Keratinocyte (primary cell): ENCODE measurements around the gene EEPD1. TPM values are rescaled to one million over a fixed set of nuclear protein-coding genes. Genes with fewer than 3 reads are reported as not detected.

Experiments
- DNase-seq: peaks from one replicate; pipeline ENCODE4 v3.0.0-alpha.2; 2011; ENCODE audit warnings: low read depth, missing footprints, low spot score
- FAIRE-seq: peaks from 2 replicates; lab custom pipeline; 2011; peaks lifted over from hg19 to GRCh38; lab: Jason Lieb, UNC
- H2AFZ ChIP-seq: 2 replicates; pipeline ENCODE4 v1.6.0; 2012; ENCODE audit warnings: low read length, control low read depth, inconsistent platforms; ENCODE audit not compliant: control insufficient read depth
- H3K27ac ChIP-seq: 2 replicates; pipeline ENCODE4 v1.5.1; 2011; ENCODE audit warnings: low read length; ENCODE audit not compliant: control insufficient read depth, insufficient read depth
- H3K27me3 ChIP-seq: 3 replicates; pipeline ENCODE4 v1.6.0; 2011; ENCODE audit warnings: low read length; ENCODE audit not compliant: control insufficient read depth, insufficient read depth; ENCODE audit errors: extremely low read depth
- H3K36me3 ChIP-seq, 2 experiments: 2 replicates in 1 of 2; 3 replicates in 1 of 2; pipeline ENCODE4 v1.5.1; 2011; ENCODE audit warnings: low read length in 2 of 2, mild to moderate bottlenecking in 1 of 2; ENCODE audit not compliant: control insufficient read depth in 2 of 2, insufficient read depth in 2 of 2; ENCODE audit errors: extremely low read depth in 1 of 2
- H3K4me1 ChIP-seq: 3 replicates; pipeline ENCODE4 v1.5.1; 2011; ENCODE audit warnings: low read length; ENCODE audit not compliant: control insufficient read depth, insufficient read depth; ENCODE audit errors: extremely low read depth
- H3K4me2 ChIP-seq: 3 replicates; pipeline ENCODE4 v1.6.0; 2011; ENCODE audit warnings: low read depth, low read length; ENCODE audit not compliant: control insufficient read depth, insufficient read depth; ENCODE audit errors: extremely low read depth
- H3K4me3 ChIP-seq, 3 experiments: fragments of 200-600 bp in 1 of 3; sonication (generic) in 1 of 3; 2 replicates in 2 of 3; 3 replicates in 1 of 3; pipeline ENCODE4 v1.5.1; 2011 to 2016; ENCODE audit warnings: low read length in 3 of 3, mild to moderate bottlenecking in 3 of 3, control low read depth in 2 of 3, inconsistent platforms in 1 of 3, low read depth in 1 of 3, mixed read lengths in 1 of 3, mixed run types in 1 of 3, moderate library complexity in 1 of 3; ENCODE audit not compliant: control insufficient read depth in 2 of 3, insufficient read depth in 2 of 3; ENCODE audit errors: extremely low read depth in 1 of 3
- H3K79me2 ChIP-seq: 2 replicates; pipeline ENCODE4 v1.6.0; 2012; ENCODE audit warnings: low read length; ENCODE audit not compliant: control insufficient read depth, insufficient read depth
- H3K9ac ChIP-seq: 3 replicates; pipeline ENCODE4 v1.6.0; 2011; ENCODE audit warnings: low read length; ENCODE audit not compliant: control insufficient read depth, insufficient read depth; ENCODE audit errors: extremely low read depth
- H3K9me1 ChIP-seq: 3 replicates; pipeline ENCODE4 v1.6.0; 2011; ENCODE audit warnings: low read length; ENCODE audit not compliant: control insufficient read depth, insufficient read depth; ENCODE audit errors: extremely low read depth
- H3K9me3 ChIP-seq: 2 replicates; pipeline ENCODE4 v1.5.1; 2012; ENCODE audit warnings: low read depth, low read length; ENCODE audit not compliant: control insufficient read depth
- H4K20me1 ChIP-seq: 3 replicates; pipeline ENCODE4 v1.6.0; 2011; ENCODE audit warnings: low read length; ENCODE audit not compliant: control insufficient read depth, insufficient read depth; ENCODE audit errors: extremely low read depth
- CTCF ChIP-seq, 3 experiments: IDR thresholded peaks in 1 of 3; conservative IDR thresholded peaks in 1 of 3; optimal IDR thresholded peaks in 1 of 3; 2 replicates in 2 of 3; 3 replicates in 1 of 3; pipeline versions ENCODE3 to v1.5.1; 2011; ENCODE audit warnings: low read length in 3 of 3, mild to moderate bottlenecking in 3 of 3, moderate library complexity in 2 of 3, control low read depth in 1 of 3, inconsistent platforms in 1 of 3; ENCODE audit not compliant: insufficient read depth in 2 of 3; ENCODE audit errors: extremely low read depth in 1 of 3
- EZH2 ChIP-seq: IDR thresholded peaks from one replicate; pipeline ENCODE4 v1.6.1; 2012; ENCODE audit warnings: inconsistent platforms, mild to moderate bottlenecking, low read length, moderate library complexity
- dilution Hi-C: fragments of 300-500 bp; cut with MboI; formaldehyde crosslinking; loops from one replicate; pipeline ENCODE4 v1.7.0; 2020; ENCODE audit warnings: low sequenced_read_pairs; ENCODE audit not compliant: extremely low pct_ligation_motif_present
- polyA plus RNA-seq, 5 experiments: library from polyadenylated mRNA; depleted of rRNA in 3 of 5; stranded (reverse) in 3 of 5; stranded (forward) in 1 of 5; unstranded in 1 of 5; fragments of >200 nt; gene quantifications; 1 replicate in 1 of 5; 2 replicates in 3 of 5; 3 replicates in 1 of 5; pipeline versions ENCODE4 v1.2.1 to v1.2.3, GENCODE V29; 2011 to 2012; ENCODE audit warnings: missing spikeins in 2 of 5, low read depth in 1 of 5, low replicate concordance in 1 of 5

EEPD1 gene
- polyA plus RNA-seq, 1 donor (not counting 4 experiments of a cell fraction or from before 2014, with no cell fraction given) = 1.2 TPM

GRCh38 chr7:36232971-36233550 lies 80.0 kb downstream of the EEPD1 start:
- Histone ChIP-seq H3K79me2 (no peaks in the 10 kb centered on the region), H3K4me1 (no peaks in the 10 kb centered on the region), H3K4me2 (no peak overlapping the region), H3K36me3 (no peaks in the 10 kb centered on the region), H3K27ac (no peak overlapping the region), H3K4me3 (no peak overlapping the region), H4K20me1 (no peaks in the 10 kb centered on the region), H2AFZ (no peak overlapping the region), H3K9me1 (no peaks in the 10 kb centered on the region), H3K27me3 (no peaks in the 10 kb centered on the region), H3K9me3 (no peaks in the 10 kb centered on the region), H3K9ac (no peak overlapping the region)
- FAIRE-seq = no peak
- DNase-seq = no peak
- no peak for TF ChIP-seq CTCF (optimal IDR thresholded peaks at IDR 0.05 in 1 of 3, IDR thresholded peaks at IDR 0.05 in 1 of 3, conservative IDR thresholded peaks at IDR 0.05 in 1 of 3; ENCODE audit: extremely low read depth in 1 of 3, insufficient read depth in 2 of 3, low read length in 3 of 3)
- TF ChIP-seq EZH2 = no peak
- dilution Hi-C loops = no loop called here

- no peak overlapping the region for H3K4me3 ChIP-seq
- dilution Hi-C loops = no loop called here
- no peaks in the 10 kb centered on the region for H4K20me1 ChIP-seq
- H3K9me1 ChIP-seq = no peaks in the 10 kb centered on the region
- FAIRE-seq = no peak
- DNase-seq = no peak
- H3K79me2 ChIP-seq = no peaks in the 10 kb centered on the region
- no peak overlapping the region for H3K4me2 ChIP-seq
- no peak overlapping the region for H2AFZ ChIP-seq
- TF ChIP-seq CTCF (optimal IDR thresholded peaks at IDR 0.05 in 1 of 3, IDR thresholded peaks at IDR 0.05 in 1 of 3, conservative IDR thresholded peaks at IDR 0.05 in 1 of 3; ENCODE audit: extremely low read depth in 1 of 3, insufficient read depth in 2 of 3, low read length in 3 of 3) (no peak), EZH2 (no peak)
- H3K36me3 ChIP-seq = no peaks in the 10 kb centered on the region
- no peaks in the 10 kb centered on the region for H3K4me1 ChIP-seq
- no peak overlapping the region for H3K9ac ChIP-seq
- H3K27me3 ChIP-seq = no peaks in the 10 kb centered on the region
- H3K9me3 ChIP-seq = no peaks in the 10 kb centered on the region
- H3K27ac ChIP-seq = no peak overlapping the region
Measured at GRCh38 chr7:36236073-36236472, 83.0 kb downstream of the EEPD1 start.
